KMS-11 (cell line): Measurements from ENCODE around the gene NRXN3.

Source experiments
- H2AFZ ChIP-seq: fragments of 200-600 bp; sonication (generic); 2 replicates; pipeline ENCODE4 v1.6.1; 2016; ENCODE audit warnings: antibody characterized with exemption, mixed run types, low read depth
- H3K27ac ChIP-seq: fragments of 200-600 bp; sonication (generic); 2 replicates; pipeline ENCODE4 v1.6.1; 2016; ENCODE audit warnings: mild to moderate bottlenecking, mixed run types
- H3K27me3 ChIP-seq: fragments of 200-600 bp; sonication (generic); 2 replicates; pipeline ENCODE4 v1.6.1; 2017; ENCODE audit warnings: mild to moderate bottlenecking, low read depth, mixed run types, moderate library complexity; ENCODE audit not compliant: insufficient read depth
- H3K36me3 ChIP-seq: fragments of 200-600 bp; sonication (generic); 2 replicates; pipeline ENCODE4 v1.6.1; 2017; ENCODE audit warnings: mild to moderate bottlenecking, mixed run types; ENCODE audit not compliant: insufficient read depth
- H3K4me1 ChIP-seq: fragments of 200-600 bp; sonication (generic); 2 replicates; pipeline ENCODE4 v1.6.1; 2016; ENCODE audit warnings: mild to moderate bottlenecking, low read depth, mixed run types; ENCODE audit not compliant: poor library complexity, severe bottlenecking
- H3K4me2 ChIP-seq: fragments of 200-600 bp; sonication (generic); 2 replicates; pipeline ENCODE4 v1.7.0; 2016; ENCODE audit warnings: mild to moderate bottlenecking, mixed run types
- H3K4me3 ChIP-seq: fragments of 200-600 bp; sonication (generic); IDR thresholded peaks from 2 replicates; pipeline ENCODE4 v1.6.1; 2017; ENCODE audit warnings: low read depth, low read length, mixed read lengths; ENCODE audit not compliant: insufficient read depth
- H3K79me2 ChIP-seq: fragments of 200-600 bp; sonication (generic); 2 replicates; pipeline ENCODE4 v1.6.1; 2016; ENCODE audit warnings: low read depth, mixed run types; ENCODE audit not compliant: insufficient read depth
- H3K9ac ChIP-seq: fragments of 200-600 bp; sonication (generic); 2 replicates; pipeline ENCODE4 v1.6.1; 2016; ENCODE audit warnings: mild to moderate bottlenecking, mixed run types
- H4K20me1 ChIP-seq: fragments of 200-600 bp; sonication (generic); 2 replicates; pipeline ENCODE4 v1.6.1; 2016; ENCODE audit warnings: mild to moderate bottlenecking, mixed run types; ENCODE audit not compliant: insufficient read depth
- TF ChIP-seq, protein P1 (sequence below): fragments of 200-600 bp; sonication (generic); conservative IDR thresholded peaks from 2 replicates; pipeline ENCODE4 v1.6.1; 2017; ENCODE audit warnings: low read depth, mild to moderate bottlenecking, antibody characterized with exemption, low read length, moderate library complexity, mixed read lengths

The NRXN3 gene

DNA sequence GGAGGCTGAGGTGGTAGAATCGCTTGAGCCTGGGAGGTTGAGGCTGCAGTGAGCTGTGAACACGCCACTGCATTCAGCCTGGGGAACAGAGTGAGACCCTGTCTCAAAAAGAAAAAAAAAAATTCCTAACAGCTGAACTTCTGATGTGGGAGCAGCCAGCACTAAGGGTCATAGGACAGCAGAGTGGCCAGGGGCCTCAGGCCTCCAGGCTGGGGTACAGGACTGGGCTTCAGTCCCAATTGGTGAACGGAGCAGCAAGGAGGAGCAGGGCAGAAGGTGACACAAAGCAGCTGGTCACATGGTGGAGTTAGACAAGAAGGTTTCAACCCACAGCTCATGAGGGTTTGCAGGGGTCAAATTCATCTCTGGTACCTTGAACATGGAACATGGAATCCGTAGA lies 40.8 kb upstream of the NRXN3 start:
- Histone ChIP-seq H3K79me2 (no peaks in the 10 kb centered on the region), H3K9ac (no peak overlapping the region), H4K20me1 (no peaks in the 10 kb centered on the region), H3K4me3 (no peak overlapping the region), H3K4me1 (no peaks in the 10 kb centered on the region), H3K27ac (no peak overlapping the region), H3K4me2 (no peak overlapping the region), H3K36me3 (no peaks in the 10 kb centered on the region), H2AFZ (no peak overlapping the region), H3K27me3 (no peaks in the 10 kb centered on the region)
- TF ChIP-seq, protein P1, sequence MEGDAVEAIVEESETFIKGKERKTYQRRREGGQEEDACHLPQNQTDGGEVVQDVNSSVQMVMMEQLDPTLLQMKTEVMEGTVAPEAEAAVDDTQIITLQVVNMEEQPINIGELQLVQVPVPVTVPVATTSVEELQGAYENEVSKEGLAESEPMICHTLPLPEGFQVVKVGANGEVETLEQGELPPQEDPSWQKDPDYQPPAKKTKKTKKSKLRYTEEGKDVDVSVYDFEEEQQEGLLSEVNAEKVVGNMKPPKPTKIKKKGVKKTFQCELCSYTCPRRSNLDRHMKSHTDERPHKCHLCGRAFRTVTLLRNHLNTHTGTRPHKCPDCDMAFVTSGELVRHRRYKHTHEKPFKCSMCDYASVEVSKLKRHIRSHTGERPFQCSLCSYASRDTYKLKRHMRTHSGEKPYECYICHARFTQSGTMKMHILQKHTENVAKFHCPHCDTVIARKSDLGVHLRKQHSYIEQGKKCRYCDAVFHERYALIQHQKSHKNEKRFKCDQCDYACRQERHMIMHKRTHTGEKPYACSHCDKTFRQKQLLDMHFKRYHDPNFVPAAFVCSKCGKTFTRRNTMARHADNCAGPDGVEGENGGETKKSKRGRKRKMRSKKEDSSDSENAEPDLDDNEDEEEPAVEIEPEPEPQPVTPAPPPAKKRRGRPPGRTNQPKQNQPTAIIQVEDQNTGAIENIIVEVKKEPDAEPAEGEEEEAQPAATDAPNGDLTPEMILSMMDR = no peak

DNA sequence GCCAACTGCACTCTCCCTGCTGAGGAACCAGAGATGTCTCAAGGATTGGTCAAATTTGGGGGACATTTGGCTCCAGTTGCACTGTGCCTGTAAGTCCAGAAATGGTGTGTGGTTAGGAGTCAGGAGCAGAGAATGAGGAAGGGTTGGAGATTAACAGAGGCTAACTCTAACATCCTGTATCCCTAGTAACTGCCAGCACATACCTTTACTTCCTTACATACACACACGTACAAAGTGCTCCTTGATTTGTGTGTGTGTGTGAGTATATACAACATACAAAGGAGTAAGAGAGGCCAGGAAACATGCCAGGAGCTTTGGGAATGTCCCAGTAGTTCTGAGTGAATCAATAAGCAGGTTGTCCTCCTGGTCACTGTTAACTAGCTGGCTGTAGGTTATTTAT lies 39.8 kb upstream of the NRXN3 start:
- H3K4me2 ChIP-seq = no peak overlapping the region
- H3K4me3 ChIP-seq = no peak overlapping the region
- TF ChIP-seq, protein P1 = no peak
- H2AFZ ChIP-seq = no peak overlapping the region
- H3K4me1 ChIP-seq = no peaks in the 10 kb centered on the region
- no peaks in the 10 kb centered on the region for H4K20me1 ChIP-seq
- H3K9ac ChIP-seq = no peak overlapping the region
- H3K79me2 ChIP-seq = no peaks in the 10 kb centered on the region
- H3K36me3 ChIP-seq = no peaks in the 10 kb centered on the region
- no peak overlapping the region for H3K27ac ChIP-seq
- no peaks in the 10 kb centered on the region for H3K27me3 ChIP-seq

DNA sequence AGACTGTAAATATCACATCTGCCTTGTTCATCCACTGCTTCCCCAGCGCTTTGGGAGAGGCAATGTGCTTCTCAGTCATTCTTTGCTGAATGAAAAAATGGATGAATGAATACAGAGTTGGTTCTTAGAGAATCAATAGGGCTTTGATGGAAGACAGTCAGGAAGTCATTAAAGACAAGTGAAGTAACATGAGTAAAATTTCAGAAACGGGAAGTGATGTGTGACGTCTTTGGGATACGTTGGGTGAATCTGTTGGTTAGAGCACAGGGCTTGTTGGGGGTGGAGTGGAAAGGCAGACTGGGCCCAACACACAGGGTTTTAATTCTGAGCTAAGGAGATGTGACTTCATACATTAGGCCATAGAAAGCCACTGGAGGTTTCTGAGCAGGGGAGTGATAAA lies 39.0 kb upstream of the NRXN3 start:
- no peaks in the 10 kb centered on the region for H3K36me3 ChIP-seq
- TF ChIP-seq, protein P1 = no peak
- H3K79me2 ChIP-seq = no peaks in the 10 kb centered on the region
- H4K20me1 ChIP-seq = no peaks in the 10 kb centered on the region
- H3K4me1 ChIP-seq = no peaks in the 10 kb centered on the region
- no peak overlapping the region for H2AFZ ChIP-seq
- H3K4me2 ChIP-seq = no peak overlapping the region
- no peaks in the 10 kb centered on the region for H3K27me3 ChIP-seq
- no peak overlapping the region for H3K9ac ChIP-seq
- H3K27ac ChIP-seq = no peak overlapping the region
- H3K4me3 ChIP-seq = no peak overlapping the region

DNA sequence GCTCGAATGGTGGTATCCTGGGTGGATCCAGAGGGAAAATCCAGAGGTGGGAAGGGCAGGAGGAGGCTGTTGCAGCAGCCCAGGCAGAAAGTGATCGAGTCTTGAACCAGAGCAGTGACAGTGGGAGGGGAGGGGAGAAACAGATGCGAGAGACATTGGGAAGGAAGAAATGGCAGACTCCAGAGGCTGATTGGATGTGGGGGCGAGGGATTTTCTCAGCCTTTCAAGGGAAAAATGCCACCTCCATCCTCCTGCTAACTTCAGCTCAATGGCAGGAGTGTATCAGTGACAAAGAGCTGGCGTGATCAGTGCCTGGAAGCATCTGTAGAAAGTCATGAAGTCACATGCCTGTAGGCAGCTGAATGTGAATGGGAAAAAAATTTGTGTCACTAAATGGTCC lies 38.6 kb upstream of the NRXN3 start:
- H4K20me1 ChIP-seq = no peaks in the 10 kb centered on the region
- H2AFZ ChIP-seq = no peak overlapping the region
- H3K4me1 ChIP-seq = no peaks in the 10 kb centered on the region
- TF ChIP-seq, protein P1 = no peak
- no peak overlapping the region for H3K27ac ChIP-seq
- H3K27me3 ChIP-seq = no peaks in the 10 kb centered on the region
- H3K36me3 ChIP-seq = no peaks in the 10 kb centered on the region
- no peak overlapping the region for H3K4me3 ChIP-seq
- no peak overlapping the region for H3K4me2 ChIP-seq
- H3K9ac ChIP-seq = no peak overlapping the region
- H3K79me2 ChIP-seq = no peaks in the 10 kb centered on the region
